NCI-H187 treated with DMSO at 0.1 percent for 48 hours (cell line): ENCODE measurements around the gene MPRIP.
"Not testable (repeated sequence)": the region's sequence is repeated elsewhere in the genome, so short reads cannot be mapped to it uniquely, and the experiment has no call there.

Experiments
- DNase-seq: peaks from one replicate; lab custom pipeline; 2025; lab: John Stamatoyannopoulos, UW

MPRIP gene

DNA sequence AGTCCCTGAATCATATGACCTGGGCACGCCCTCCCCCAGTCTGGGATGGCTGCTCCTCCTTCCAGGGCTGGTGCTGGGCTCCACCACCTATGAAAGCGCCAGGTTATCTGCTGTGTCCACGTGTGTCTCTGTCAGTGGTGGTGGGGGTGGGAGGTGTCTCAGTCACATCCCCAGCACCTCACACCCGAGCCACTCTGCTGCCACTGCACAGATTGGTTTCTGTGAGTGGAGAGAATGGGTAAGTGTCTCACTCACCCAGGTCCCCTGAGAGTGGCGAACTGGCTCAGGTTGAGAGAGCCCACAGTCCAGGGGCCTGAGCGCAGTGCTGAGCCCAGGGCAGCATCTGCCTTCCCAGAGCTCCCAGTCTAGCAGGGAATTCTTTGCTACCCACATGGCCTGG, 84.9 kb downstream of the MPRIP start:
- DNase-seq, result no peak

DNA sequence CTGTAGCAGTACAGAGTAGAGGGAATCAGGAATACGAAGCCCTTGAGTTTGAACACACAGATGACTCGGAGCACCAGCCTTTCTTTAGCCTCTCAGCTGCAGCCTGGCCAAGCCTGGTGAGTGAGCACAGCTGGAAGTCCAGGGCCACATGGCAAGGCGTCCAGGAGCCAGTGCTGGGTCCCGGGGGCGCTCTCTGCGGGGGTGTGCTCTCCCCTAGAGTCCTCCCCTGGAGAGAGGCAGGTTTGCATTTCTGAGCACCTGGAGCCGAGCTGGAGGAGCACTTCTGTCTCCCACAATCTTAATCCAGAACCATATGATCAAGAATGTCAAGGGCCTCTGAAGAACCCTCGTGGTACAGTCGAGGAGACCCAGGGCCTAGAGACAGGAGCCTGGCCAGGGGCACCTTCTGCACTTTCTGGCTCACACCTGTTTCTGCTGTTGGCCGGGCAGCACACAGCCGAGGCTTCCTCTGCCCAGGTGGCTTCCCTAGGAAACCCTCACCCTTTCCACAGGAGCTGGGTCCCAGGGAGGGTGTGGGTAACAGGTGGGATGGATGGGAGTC, 85.6 kb downstream of the MPRIP start:
- DNase-seq, result no peak

DNA sequence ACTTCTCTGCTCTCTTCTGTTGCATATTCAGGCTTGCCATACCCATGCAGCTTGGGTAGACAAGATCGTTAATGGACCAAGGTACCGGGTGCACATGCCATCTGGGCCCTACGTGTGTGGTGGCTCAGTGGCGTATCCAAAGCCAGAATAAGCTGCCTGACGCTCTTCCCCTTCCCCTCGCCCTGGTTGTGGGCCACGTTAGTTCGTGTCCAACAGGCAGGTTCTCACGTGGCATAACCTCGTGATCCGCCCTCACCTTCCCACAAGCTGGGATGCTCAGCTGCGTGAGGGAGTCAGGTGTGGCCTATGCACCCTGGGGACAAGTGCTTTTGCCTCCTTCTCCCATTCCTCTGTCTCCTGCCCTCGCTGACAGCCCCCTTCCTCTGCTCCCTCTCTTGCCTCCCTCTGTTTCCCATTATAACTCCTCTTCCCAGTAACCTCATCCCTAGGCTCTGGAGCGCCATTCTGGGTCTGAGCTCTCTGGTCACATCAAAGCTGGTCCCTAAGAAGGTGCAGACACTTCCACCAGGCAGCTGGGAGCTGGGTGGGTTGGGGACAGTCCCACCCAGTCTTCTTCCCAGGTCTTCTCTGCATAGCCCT, 86.3 kb downstream of the MPRIP start:
- no peak for DNase-seq

GRCh38 chr17:17129466-17129865, 87.2 kb downstream of the MPRIP start:
- DNase-seq, result no peak

- no peak for DNase-seq
These were observed 88.0 kb downstream of the MPRIP start for GRCh38 chr17:17130077-17130844.

- DNase-seq, result no peak
These were observed 89.6 kb downstream of the MPRIP start for GRCh38 chr17:17131839-17132238.

DNA sequence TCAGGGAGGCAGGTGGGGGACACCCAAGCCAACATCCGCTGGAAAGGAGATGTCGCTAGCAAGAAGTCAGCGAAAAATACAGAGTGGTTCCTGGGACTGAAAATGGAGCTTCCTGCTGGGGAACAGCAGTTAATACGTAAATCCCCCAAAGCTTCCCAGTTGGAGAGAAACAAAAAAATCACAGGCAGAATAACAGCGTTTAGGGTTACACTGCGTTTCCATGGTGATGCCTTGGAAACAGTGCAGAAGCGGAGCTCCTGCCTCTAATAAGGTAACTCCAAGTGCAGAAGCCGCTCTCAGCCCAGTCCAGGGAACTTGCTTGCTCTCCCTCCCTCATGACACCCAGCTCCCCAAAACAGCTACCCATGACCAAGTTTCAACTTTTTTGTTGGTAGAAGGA, 90.5 kb downstream of the MPRIP start:
- no peak for DNase-seq

GRCh38 chr17:17134051-17134956, 92.0 kb downstream of the MPRIP start:
- no peak for DNase-seq

GRCh38 chr17:17134957-17135333, 92.7 kb downstream of the MPRIP start:
- no peak for DNase-seq

GRCh38 chr17:17136221-17136620, 94.0 kb downstream of the MPRIP start:
- not testable (repeated sequence) for DNase-seq

GRCh38 chr17:17137731-17138585, 95.7 kb downstream of the MPRIP start:
- DNase-seq, result no peak

DNA sequence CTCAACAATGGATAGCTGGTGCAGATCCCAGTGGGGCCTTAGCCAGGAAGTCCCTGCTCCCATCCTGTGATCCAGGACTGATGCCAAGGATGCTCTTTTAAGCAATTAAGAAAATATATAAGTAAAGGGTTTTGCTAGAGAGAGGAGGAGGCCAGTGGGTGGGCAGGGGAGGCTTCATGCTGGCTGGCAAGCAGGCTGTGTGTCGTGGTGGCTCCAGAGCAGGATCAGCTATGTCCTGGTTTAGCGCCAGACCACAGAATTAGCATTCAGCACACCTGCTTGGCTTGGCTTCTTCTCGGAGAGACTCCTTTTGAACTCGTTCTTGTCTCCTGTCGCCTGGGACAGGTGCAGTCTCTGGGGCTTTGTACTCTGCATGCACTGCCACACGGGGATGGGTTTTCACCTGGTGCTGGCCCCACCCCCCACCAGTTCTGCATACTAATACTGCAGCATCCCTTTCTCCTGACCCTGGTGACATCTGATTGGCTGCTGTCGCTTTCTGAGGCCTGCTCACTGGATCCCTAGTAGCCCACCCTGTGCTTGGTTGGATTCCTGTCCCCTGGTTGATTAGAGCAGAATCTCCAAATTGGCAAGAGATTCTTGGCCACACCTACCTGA, 97.8 kb downstream of the MPRIP start:
- DNase-seq, result no peak

GRCh38 chr17:17140590-17140980, 98.3 kb downstream of the MPRIP start:
- no peak for DNase-seq

GRCh38 chr17:17141279-17141678, 99.0 kb downstream of the MPRIP start:
- DNase-seq, result no peak

- DNase-seq, result no peak
These were observed 99.7 kb downstream of the MPRIP start for GRCh38 chr17:17141860-17142552.

- no peak for DNase-seq
These were observed 100.3 kb downstream of the MPRIP start for GRCh38 chr17:17142556-17142955.

GRCh38 chr17:17143501-17143900, 101.2 kb downstream of the MPRIP start:
- DNase-seq, result no peak

GRCh38 chr17:17144061-17144460, 101.8 kb downstream of the MPRIP start:
- no peak for DNase-seq

- DNase-seq, result no peak
These were observed 102.8 kb downstream of the MPRIP start for GRCh38 chr17:17144916-17145665.
